Measurements from ENCODE around the gene EN1.
A peak's percentile ranks its signal among the peaks of the same experiment; 100 is the strongest.

The EN1 gene

GRCh38 chr2:118860506-118860905 is 13.1 kb upstream of the EN1 start:
- peaks cover 88% of the 10 kb centered on the region for H3K27me3 Mint-ChIP-seq
- H3K4me1 Mint-ChIP-seq (ENCODE audit: low read depth), result peaks cover 17% of the 10 kb centered on the region

DNA sequence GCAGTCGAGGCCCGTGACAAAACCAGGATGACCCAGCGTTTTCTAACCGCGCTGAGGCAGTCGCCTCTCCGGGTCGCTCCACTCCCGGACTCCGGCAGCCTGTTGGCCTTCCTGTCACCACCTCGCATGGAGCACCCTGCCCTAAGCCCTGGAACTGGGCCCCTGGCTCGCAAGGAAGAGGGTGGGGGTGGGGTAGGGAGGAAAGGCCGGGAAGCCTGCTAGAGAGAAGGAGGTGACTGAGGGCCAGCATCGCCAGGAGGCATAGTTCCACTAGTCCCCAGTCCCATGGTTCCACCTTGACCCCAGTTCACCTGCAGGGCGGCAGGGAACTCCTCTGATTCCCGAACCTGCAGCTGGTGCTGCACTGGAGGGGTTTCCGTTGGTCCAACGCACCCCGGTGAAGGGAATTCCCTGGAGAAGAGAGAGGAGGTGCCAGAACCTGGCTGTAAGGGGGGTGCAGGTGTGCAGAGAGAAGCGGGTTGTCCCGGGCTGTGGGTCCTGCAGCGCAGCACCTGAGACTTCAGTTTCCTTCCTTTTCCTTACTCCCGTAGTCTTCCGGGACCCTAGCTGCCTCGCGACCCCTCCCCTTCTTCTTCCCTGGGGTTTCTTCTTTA is 11.8 kb upstream of the EN1 start:
- Mint-ChIP-seq H3K27ac (no peak overlapping the region), H3K27me3 (peaks cover 95% of the 10 kb centered on the region), H3K4me3 (no peak overlapping the region), H3K36me3 (ENCODE audit: low read depth) (no peaks in the 10 kb centered on the region), H3K9me3 (no peaks in the 10 kb centered on the region), H3K4me1 (ENCODE audit: low read depth) (peaks cover 21% of the 10 kb centered on the region)
- no peak for DNase-seq

More at GRCh38 chr2:118860506-118860905, 13.1 kb upstream of the EN1 start:
- no peaks in the 10 kb centered on the region for H3K36me3 Mint-ChIP-seq (ENCODE audit: low read depth)
- no peak overlapping the region for H3K27ac Mint-ChIP-seq
- no peak overlapping the region for H3K4me3 Mint-ChIP-seq
- DNase-seq, result no peak
- no peaks in the 10 kb centered on the region for H3K9me3 Mint-ChIP-seq

DNA sequence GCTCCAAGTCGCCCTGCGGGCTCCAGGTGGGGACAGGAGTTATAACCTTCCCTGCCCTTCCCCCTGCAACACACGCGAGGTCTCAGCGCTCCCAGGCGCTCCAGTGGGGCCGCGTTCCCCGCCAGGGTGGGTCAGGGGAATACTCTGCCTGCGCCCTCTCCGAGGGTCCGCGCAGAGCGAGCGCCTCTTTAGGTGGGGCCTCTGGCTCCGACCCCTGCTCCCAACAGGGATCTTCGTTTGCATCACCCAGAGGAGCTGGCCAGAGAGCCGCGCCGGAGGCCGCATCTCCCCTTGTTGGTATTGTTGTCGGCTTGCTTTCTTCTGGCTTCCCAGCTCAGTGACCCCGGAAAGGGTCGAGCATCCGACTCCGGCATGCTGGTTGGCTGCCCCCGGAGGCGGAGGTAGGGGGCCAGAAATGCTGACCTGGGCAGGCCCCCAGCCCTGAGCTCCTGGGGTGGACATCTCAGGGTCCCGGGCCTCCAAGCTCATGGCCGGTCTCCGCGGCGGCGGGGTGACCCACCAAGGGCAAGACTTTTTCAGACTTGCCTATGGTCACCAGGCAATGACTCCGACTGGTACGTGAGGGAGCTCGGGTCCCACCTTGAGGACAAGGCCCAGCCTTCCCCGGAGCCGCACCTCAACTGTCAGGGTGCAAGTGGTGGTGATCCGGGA is 11.2 kb upstream of the EN1 start:
- H3K27me3 Mint-ChIP-seq, result peaks cover 95% of the 10 kb centered on the region
- peaks cover 25% of the 10 kb centered on the region for H3K4me1 Mint-ChIP-seq (ENCODE audit: low read depth)
- H3K36me3 Mint-ChIP-seq (ENCODE audit: low read depth), result no peaks in the 10 kb centered on the region
- H3K27ac Mint-ChIP-seq, result no peak overlapping the region
- DNase-seq, result no peak
- no peak overlapping the region for H3K4me3 Mint-ChIP-seq
- no peaks in the 10 kb centered on the region for H3K9me3 Mint-ChIP-seq

DNA sequence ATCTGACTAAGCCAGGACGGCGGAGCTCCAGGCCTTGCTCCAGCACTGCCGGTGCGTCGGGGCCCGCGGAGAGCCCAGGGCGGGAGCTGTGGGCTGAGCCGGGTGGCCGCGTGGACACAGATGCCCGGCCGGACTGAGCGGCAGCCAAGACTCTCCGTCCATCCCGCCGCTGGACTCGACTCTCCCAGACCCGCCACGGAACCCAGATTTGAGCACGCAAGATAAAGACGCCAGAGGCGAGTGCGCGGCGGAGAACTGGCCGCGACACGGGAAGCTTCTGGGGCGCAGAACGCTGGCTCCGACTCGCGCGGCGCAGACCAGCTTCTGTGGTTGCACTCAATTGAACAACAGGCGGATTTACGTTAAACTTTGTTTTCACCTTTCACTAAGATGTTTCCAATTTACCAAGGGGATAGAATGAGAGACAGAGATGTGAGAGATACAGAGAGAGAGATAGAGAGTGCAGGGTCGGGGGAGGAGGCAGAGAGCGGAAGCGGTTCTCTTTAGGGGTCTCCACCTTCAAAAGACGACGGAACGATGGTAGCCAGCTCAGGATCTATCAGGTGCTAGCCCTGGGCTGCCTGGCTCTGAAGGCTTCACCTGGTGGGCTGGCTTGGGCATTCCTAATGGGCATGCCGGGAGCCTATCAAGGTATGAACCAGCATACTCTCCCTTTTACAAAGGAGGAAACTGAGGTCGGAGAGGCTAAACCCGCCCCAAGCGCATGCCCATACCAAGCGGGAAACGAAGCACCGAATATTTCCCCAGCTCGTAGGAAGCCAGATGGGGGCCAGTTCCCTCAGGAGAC is 10.4 kb upstream of the EN1 start:
- no peaks in the 10 kb centered on the region for H3K9me3 Mint-ChIP-seq
- H3K36me3 Mint-ChIP-seq (ENCODE audit: low read depth), result no peaks in the 10 kb centered on the region
- DNase-seq, result no peak
- H3K27me3 Mint-ChIP-seq, result peaks cover 97% of the 10 kb centered on the region
- H3K4me1 Mint-ChIP-seq (ENCODE audit: low read depth), result peaks cover 29% of the 10 kb centered on the region
- no peak overlapping the region for H3K4me3 Mint-ChIP-seq
- no peak overlapping the region for H3K27ac Mint-ChIP-seq

DNA sequence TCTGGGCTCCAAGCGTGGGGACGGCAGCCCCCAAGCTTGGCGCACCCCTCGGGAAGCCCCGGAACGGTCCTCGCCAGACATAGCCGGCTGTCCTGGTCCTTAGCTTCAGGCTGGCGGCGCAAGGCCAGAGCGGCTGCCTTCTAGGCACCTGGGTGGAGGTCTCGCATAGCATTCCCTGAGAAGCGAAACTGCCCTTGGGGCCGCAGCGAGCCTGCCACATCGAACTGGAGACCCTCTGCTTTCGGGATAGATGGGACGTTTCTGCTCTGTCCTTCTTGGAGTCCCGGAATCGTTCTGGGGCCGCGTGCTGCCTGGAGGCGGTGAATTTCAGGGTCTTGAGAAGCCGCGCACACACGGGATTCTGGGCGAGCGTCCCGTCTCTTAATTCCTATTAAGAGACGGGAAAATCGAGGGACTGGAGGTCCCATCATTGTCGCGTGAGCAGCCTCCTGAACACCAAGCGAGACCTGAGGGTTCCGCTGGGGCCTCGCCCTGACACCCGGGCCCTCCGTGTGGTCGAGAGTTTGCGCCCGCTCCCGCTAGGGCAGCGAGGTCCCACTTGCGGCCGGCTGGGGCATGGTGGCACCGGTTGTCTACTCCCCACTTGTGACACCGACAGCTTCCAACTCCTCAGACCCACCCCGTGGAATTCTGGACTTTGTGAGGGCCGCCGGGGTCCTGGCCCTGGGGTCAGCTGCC is 9.7 kb upstream of the EN1 start:
- Mint-ChIP-seq H3K27ac (no peak overlapping the region), H3K4me3 (no peak overlapping the region), H3K9me3 (no peaks in the 10 kb centered on the region), H3K27me3 (peaks cover 96% of the 10 kb centered on the region), H3K4me1 (ENCODE audit: low read depth) (peaks cover 32% of the 10 kb centered on the region), H3K36me3 (ENCODE audit: low read depth) (no peaks in the 10 kb centered on the region)
- DNase-seq, result no peak

DNA sequence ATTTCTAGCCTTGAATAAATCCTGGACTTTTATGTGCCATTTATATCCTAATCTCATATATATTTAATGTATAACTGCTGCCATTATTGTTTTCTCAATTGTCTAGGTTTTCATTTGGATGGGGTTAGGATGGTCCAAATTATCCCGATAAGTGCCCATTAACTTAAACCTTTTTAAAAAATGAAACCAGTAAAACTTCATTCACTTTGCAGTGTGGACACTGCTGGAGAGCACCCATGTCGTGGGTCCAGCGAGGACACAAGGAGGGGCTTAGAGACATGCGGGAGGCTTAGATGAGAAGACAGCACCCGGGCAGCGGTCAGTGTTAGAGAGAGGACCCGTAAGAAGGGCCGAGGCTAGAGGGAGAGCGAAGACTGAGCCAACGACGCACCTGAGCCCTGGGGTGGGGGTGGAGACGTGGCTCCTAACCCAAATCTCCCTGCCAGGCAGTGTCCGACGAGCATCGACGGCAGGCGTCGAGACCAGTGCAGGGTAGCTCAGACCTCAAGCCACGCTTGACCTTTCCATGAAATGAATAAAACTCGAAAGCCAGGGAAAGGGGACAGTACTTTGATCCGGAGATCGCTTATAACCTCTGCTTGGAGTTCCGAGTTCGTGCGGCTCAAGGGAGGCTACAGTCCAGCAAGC is 9.0 kb upstream of the EN1 start:
- Mint-ChIP-seq H3K9me3 (no peaks in the 10 kb centered on the region), H3K27ac (no peak overlapping the region), H3K27me3 (peaks cover 96% of the 10 kb centered on the region), H3K36me3 (ENCODE audit: low read depth) (no peaks in the 10 kb centered on the region), H3K4me1 (ENCODE audit: low read depth) (peaks cover 32% of the 10 kb centered on the region), H3K4me3 (peak overlapping the region; percentile 56)
- DNase-seq, result no peak

GRCh38 chr2:118855451-118856279 is 8.2 kb upstream of the EN1 start:
- peak overlapping the region; percentile 50 for H3K27ac Mint-ChIP-seq
- H3K27me3 Mint-ChIP-seq, result peaks cover 96% of the 10 kb centered on the region
- H3K4me1 Mint-ChIP-seq (ENCODE audit: low read depth), result peaks cover 32% of the 10 kb centered on the region
- H3K4me3 Mint-ChIP-seq, result peak overlapping the region; percentile 56
- DNase-seq, result peak; percentile 92
- H3K9me3 Mint-ChIP-seq, result no peaks in the 10 kb centered on the region
- H3K36me3 Mint-ChIP-seq (ENCODE audit: low read depth), result no peaks in the 10 kb centered on the region

DNA sequence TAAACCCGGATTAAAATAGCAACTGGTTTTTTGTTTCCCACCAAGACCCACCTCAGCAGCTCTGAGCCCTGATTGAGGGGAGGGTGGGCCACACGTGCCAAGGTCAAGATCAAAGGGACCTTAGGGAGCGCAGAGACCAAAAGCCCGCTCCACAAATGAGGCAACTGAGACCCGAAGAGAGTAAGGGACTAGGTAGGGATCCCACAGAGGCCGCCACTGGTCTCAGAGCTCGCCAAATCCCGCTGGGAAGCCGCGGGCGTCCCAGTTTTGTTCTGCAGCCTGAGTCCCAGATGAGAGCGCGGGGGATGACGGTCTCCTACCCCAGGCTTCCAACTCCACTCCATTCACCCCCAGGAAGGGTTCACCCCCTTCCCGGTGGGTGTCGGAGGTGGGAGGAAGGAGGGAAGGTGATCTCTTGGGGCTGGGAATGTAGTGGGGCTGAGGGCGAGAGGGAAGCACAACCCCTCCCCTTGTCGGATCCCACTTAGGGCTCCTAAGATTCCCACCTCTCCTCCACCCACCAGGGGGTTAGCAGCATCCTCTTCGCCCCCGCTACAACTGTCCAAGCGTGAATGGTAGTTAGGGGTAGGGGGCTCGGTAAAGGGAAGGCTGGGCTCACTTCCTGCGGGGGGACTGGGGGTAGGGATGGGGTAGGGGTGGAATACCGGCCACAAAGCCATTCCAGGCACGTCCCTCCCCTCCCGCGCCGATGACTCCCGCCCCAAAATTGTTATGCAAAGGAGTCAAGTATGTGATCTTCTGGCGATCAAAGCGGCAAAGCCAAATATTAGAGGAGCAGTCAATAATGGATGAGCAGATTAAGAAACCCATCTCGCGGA is 7.3 kb upstream of the EN1 start:
- Mint-ChIP-seq H3K4me1 (ENCODE audit: low read depth) (peaks cover 32% of the 10 kb centered on the region), H3K36me3 (ENCODE audit: low read depth) (no peaks in the 10 kb centered on the region), H3K4me3 (no peak overlapping the region), H3K27me3 (peaks cover 96% of the 10 kb centered on the region), H3K9me3 (no peaks in the 10 kb centered on the region), H3K27ac (no peak overlapping the region)
- DNase-seq, result no peak

GRCh38 chr2:118853651-118854291 is 6.3 kb upstream of the EN1 start:
- no peaks in the 10 kb centered on the region for H3K9me3 Mint-ChIP-seq
- H3K4me3 Mint-ChIP-seq, result no peak overlapping the region
- no peaks in the 10 kb centered on the region for H3K36me3 Mint-ChIP-seq (ENCODE audit: low read depth)
- no peak for DNase-seq
- no peak overlapping the region for H3K27ac Mint-ChIP-seq
- H3K4me1 Mint-ChIP-seq (ENCODE audit: low read depth), result peaks cover 35% of the 10 kb centered on the region
- H3K27me3 Mint-ChIP-seq, result peaks cover 97% of the 10 kb centered on the region

DNA sequence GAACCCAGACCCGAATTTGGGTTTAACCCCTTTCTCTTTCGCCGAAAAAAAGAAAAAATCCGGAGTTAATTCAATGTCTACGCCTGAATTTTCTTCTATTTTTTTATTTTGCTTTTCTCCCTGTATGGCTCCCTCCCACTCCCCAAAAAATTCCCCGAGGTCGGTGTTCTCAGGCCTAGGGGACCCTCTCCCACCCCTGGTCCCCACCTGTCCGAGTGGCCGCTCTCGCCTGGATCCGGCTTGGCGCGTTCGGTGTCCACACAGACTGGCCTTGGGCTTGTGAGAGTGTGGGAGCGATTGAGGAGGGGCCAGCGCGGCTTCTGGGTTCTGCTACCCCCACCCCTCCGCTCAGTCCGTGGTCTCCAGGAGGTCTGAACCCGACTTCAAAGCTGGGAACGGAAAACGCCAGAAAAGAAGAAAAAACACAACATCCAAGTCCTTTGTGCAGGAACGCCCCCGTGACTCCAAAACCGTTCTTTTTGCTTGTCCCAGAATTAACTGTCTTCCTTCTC is 5.7 kb upstream of the EN1 start:
- DNase-seq, result no peak
- Mint-ChIP-seq H3K36me3 (ENCODE audit: low read depth) (no peaks in the 10 kb centered on the region), H3K9me3 (no peaks in the 10 kb centered on the region), H3K27me3 (peaks cover 98% of the 10 kb centered on the region), H3K4me1 (ENCODE audit: low read depth) (peaks cover 38% of the 10 kb centered on the region), H3K27ac (no peak overlapping the region), H3K4me3 (no peak overlapping the region)

DNA sequence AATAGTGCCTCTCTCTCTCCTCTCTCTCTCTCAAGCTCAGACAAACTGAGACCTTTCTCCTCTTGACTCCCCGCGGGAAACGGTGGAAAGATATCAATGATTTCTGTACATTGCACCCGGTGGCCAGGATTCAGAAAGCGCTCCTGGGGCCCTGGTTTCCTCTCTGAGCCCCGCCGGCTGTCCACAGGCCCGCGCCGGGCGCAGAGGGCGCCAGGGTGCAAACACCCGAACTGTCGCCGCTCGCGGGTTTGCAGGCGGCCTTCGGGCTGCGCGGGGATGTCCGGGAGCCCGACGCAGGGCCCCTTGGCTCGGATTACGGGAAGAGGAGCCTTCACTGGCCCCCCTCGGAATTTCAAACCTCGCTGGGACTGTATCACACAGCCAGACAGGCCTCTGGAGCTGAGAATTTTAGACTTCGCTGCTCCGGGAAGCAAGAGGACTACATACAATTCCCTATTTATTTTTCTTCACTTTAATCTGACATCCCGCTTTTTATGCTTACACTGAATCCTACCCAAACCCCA is 5.2 kb upstream of the EN1 start:
- Mint-ChIP-seq H3K27ac (no peak overlapping the region), H3K36me3 (ENCODE audit: low read depth) (no peaks in the 10 kb centered on the region), H3K4me3 (no peak overlapping the region), H3K9me3 (no peaks in the 10 kb centered on the region), H3K27me3 (peaks cover 97% of the 10 kb centered on the region), H3K4me1 (ENCODE audit: low read depth) (peaks cover 36% of the 10 kb centered on the region)
- DNase-seq, result no peak

- Mint-ChIP-seq H3K9me3 (no peaks in the 10 kb centered on the region), H3K4me1 (ENCODE audit: low read depth) (peaks cover 39% of the 10 kb centered on the region), H3K4me3 (no peak overlapping the region), H3K36me3 (ENCODE audit: low read depth) (no peaks in the 10 kb centered on the region), H3K27me3 (peaks cover 92% of the 10 kb centered on the region), H3K27ac (no peak overlapping the region)
- no peak for DNase-seq
These were observed 4.2 kb upstream of the EN1 start for GRCh38 chr2:118851650-118852049.
